ENCODE results near the gene WDR18. TPM values are rescaled to one million over a fixed set of nuclear protein-coding genes. Genes with fewer than 3 reads are reported as not detected.

Gene WDR18
- total and polyA plus RNA-seq, 2 of the 4 experiments (the other 2 are of a cell fraction), result 37.1 to 56.9 TPM

DNA sequence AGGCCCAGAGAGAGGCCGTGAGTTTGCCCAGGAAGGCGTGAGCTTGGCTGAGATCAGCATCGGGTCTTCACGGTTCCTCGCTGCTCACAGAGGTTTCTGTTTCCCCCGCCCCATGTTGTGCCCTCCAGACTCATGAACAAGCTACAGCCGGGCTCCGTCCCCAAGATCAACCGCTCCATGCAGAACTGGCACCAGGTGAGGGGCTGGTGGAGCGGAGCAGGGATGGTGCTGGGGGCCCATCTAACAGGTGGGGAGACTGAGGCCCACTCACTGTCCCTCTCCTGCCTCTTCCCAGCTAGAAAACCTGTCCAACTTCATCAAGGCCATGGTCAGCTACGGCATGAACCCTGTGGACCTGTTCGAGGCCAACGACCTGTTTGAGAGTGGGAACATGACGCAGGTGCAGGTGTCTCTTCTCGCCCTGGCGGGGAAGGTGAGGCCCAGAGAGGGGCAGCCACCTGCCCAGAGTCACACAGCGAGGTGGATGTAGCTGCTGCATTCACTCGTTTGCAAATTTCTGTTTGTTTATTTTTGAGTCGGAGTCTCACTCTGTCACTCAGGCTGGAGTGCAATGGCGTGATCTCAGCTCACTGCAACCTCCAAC, 48.2 kb downstream of the WDR18 start:
- H2AK5ac ChIP-seq (ENCODE audit: low read depth, low read length), result no peak overlapping the region
- H3K9ac ChIP-seq (ENCODE audit: low read depth, low read length), result no peak overlapping the region
- no peaks in the 10 kb centered on the region for H3K27me3 ChIP-seq (ENCODE audit: control insufficient read depth, insufficient read depth, low read length)
- dilution Hi-C loops (cut with HindIII; ENCODE audit: low sequenced_read_pairs, unreplicated experiment), result no loop called here
- ATAC-seq (ENCODE audit: low read depth) (no peak), DNase-seq (no peak)
- intact Hi-C loops (cut with micrococcal nuclease), result no loop called here
- no peak overlapping the region for H3K14ac ChIP-seq (replicated peaks; ENCODE audit: low read depth, low read length)
- no peak overlapping the region for H2BK15ac ChIP-seq (ENCODE audit: low read depth, low read length)
- H3K18ac ChIP-seq (ENCODE audit: low read depth, low read length), result no peak overlapping the region
- H3K36me3 ChIP-seq (ENCODE audit: control insufficient read depth, insufficient read depth, low read length), result peaks cover 52% of the 10 kb centered on the region
- no peak overlapping the region for H3K4me3 ChIP-seq (ENCODE audit: insufficient read depth, low read depth, low read length)
- H3K9me1 ChIP-seq (ENCODE audit: insufficient read depth, low read length), result peaks cover 8% of the 10 kb centered on the region; the same call in 1 of the 2 replicates
- no peak overlapping the region for H2AK9ac ChIP-seq (replicated peaks; ENCODE audit: low read depth, low read length, poor library complexity)
- H3K4ac ChIP-seq (ENCODE audit: low read depth, low read length), result no peak overlapping the region
- no peak overlapping the region for H3K56ac ChIP-seq (ENCODE audit: extremely low read depth, insufficient read depth, low read length)
- no peak overlapping the region for H3K27ac ChIP-seq (ENCODE audit: insufficient read depth, low read length)
- no peak overlapping the region for H4K5ac ChIP-seq (ENCODE audit: low read depth, low read length)
- no peaks in the 10 kb centered on the region for H3K9me3 ChIP-seq (ENCODE audit: control insufficient read depth, insufficient read depth, low read length)
- TF ChIP-seq BHLHE40 (IDR thresholded peaks at IDR 0.05; ENCODE audit: low read depth, low read length), result no peak
- no peak for TF ChIP-seq SMC3 (IDR thresholded peaks at IDR 0.05; ENCODE audit: low read depth, low read length)
- TF ChIP-seq, protein P1, sequence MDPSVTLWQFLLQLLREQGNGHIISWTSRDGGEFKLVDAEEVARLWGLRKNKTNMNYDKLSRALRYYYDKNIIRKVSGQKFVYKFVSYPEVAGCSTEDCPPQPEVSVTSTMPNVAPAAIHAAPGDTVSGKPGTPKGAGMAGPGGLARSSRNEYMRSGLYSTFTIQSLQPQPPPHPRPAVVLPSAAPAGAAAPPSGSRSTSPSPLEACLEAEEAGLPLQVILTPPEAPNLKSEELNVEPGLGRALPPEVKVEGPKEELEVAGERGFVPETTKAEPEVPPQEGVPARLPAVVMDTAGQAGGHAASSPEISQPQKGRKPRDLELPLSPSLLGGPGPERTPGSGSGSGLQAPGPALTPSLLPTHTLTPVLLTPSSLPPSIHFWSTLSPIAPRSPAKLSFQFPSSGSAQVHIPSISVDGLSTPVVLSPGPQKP (IDR thresholded peaks at IDR 0.05; ENCODE audit: borderline replicate concordance, low read depth, low read length), result no peak
- no peak for TF ChIP-seq CHD1 (IDR thresholded peaks at IDR 0.05; ENCODE audit: low read depth, low read length)
- TF ChIP-seq USF2 (IDR thresholded peaks at IDR 0.05; ENCODE audit: low read depth, low read length), result no peak
- no peak for TF ChIP-seq POLR2A (IDR thresholded peaks at IDR 0.05; ENCODE audit: low read depth, low read length)
- TF ChIP-seq RAD21 (IDR thresholded peaks at IDR 0.05; ENCODE audit: low read length), result no peak
- no peak for TF ChIP-seq FOS (IDR thresholded peaks at IDR 0.05; ENCODE audit: low read depth, low read length)
- no peak for TF ChIP-seq NFE2L2 (IDR thresholded peaks at IDR 0.05; ENCODE audit: low read depth, low read length)
- TF ChIP-seq RFX5 (IDR thresholded peaks at IDR 0.05; ENCODE audit: low read depth, low read length), result no peak
- TF ChIP-seq, protein P2, sequence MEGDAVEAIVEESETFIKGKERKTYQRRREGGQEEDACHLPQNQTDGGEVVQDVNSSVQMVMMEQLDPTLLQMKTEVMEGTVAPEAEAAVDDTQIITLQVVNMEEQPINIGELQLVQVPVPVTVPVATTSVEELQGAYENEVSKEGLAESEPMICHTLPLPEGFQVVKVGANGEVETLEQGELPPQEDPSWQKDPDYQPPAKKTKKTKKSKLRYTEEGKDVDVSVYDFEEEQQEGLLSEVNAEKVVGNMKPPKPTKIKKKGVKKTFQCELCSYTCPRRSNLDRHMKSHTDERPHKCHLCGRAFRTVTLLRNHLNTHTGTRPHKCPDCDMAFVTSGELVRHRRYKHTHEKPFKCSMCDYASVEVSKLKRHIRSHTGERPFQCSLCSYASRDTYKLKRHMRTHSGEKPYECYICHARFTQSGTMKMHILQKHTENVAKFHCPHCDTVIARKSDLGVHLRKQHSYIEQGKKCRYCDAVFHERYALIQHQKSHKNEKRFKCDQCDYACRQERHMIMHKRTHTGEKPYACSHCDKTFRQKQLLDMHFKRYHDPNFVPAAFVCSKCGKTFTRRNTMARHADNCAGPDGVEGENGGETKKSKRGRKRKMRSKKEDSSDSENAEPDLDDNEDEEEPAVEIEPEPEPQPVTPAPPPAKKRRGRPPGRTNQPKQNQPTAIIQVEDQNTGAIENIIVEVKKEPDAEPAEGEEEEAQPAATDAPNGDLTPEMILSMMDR (conservative IDR thresholded peaks at IDR 0.05; ENCODE audit: low read depth, low read length), result no peak
- in situ Hi-C loops (cut with MboI; ENCODE audit: low sequenced_read_pairs), result no loop called here
- POLR2A ChIA-PET (ENCODE audit: unreplicated experiment), result no interaction called here
- H2AFZ ChIP-seq (replicated peaks; ENCODE audit: low read length, poor library complexity), result no peak overlapping the region
- CTCF ChIA-PET, result interaction anchor here (1.0 kb wide), 1 partner anchor 130 kb away, joined by 5 read pairs; no protein-coding TSS in a partner anchor
- peaks cover 13% of the 10 kb centered on the region; the same call in 1 of the 2 replicates for H3K4me1 ChIP-seq (ENCODE audit: control insufficient read depth, insufficient read depth, low read length)
- BruUV-seq (replicated peaks), result no TSS peak
- no peak overlapping the region for H4K91ac ChIP-seq (ENCODE audit: insufficient read depth, low read depth, low read length)
- H2BK120ac ChIP-seq (ENCODE audit: low read depth, low read length), result no peak overlapping the region
- peaks cover 85% of the 10 kb centered on the region for H4K20me1 ChIP-seq (ENCODE audit: insufficient read depth, low read length)
- peaks cover 11 to 43% of the 10 kb centered on the region in 2 experiments; a peak in 3 of 4 replicates for H3K79me1 ChIP-seq (ENCODE audit: low read depth in 1 of 2, low read length in 2 of 2)
- no peak overlapping the region for H4K8ac ChIP-seq (ENCODE audit: low read depth in 2 of 2, low read length in 2 of 2)
- no peak overlapping the region for H2BK20ac ChIP-seq (ENCODE audit: low read depth, low read length)
- H3K4me2 ChIP-seq (ENCODE audit: low read depth, low read length), result no peak overlapping the region
- WGBS, 2 experiments (ENCODE audit: extremely low coverage in 2 of 2, insufficient read length in 1 of 2), result 80% methylated on average over 3 of the region's 20 CpGs; no CpG with 5 or more reads in 1 of the 2 experiments
- H3K23ac ChIP-seq (ENCODE audit: low read depth, low read length), result no peak overlapping the region
- no peak overlapping the region for H2BK5ac ChIP-seq (ENCODE audit: low read depth, low read length, poor library complexity, severe bottlenecking)
